HEK293 (cell line): ENCODE results near the gene CRYZ.

Source experiments
- CTCF ChIA-PET: fragments of 350-600 bp; formaldehyde crosslinking; extraction: SDS; loops from one replicate; lab custom pipeline; 2021; ENCODE audit warnings: antibody characterized with exemption; lab: Yijun Ruan, JAX
- POLR2A ChIA-PET: fragments of 300-600 bp; formaldehyde crosslinking; extraction: SDS; loops from one replicate; lab custom pipeline; 2020; ENCODE audit warnings: antibody characterized with exemption, inconsistent platforms; lab: Yijun Ruan, JAX
- H3K27ac ChIP-seq: fragments of 200-500 bp; sonication (Bioruptor generic); 2 replicates; pipeline ENCODE4 v1.5.1; 2014; ENCODE audit warnings: low read depth, low read length, control low read depth, inconsistent platforms; ENCODE audit errors: extremely low read depth
- H3K36me3 ChIP-seq, 2 experiments: fragments of 200-500 bp in 1 of 2; sonication (Bioruptor generic) in 1 of 2; 1 replicate in 1 of 2; 2 replicates in 1 of 2; pipeline ENCODE4 v1.5.1; 2014 to 2017; ENCODE audit warnings: inconsistent platforms in 2 of 2, low read length in 2 of 2; ENCODE audit not compliant: control insufficient read depth in 2 of 2, insufficient read depth in 1 of 2
- H3K4me1 ChIP-seq: fragments of 200-500 bp; sonication (Bioruptor generic); 2 replicates; pipeline ENCODE4 v1.5.1; 2014; ENCODE audit warnings: mild to moderate bottlenecking, low read length, inconsistent platforms; ENCODE audit not compliant: control insufficient read depth, insufficient read depth
- H3K4me3 ChIP-seq: 2 replicates; pipeline ENCODE4 v1.5.1; 2011; ENCODE audit warnings: low read depth, mild to moderate bottlenecking, control low read depth, low read length, moderate library complexity
- H3K9me3 ChIP-seq: fragments of 200-500 bp; sonication (Bioruptor generic); 2 replicates; pipeline ENCODE4 v1.5.1; 2014; ENCODE audit warnings: low read depth, low read length, inconsistent platforms; ENCODE audit not compliant: control insufficient read depth, insufficient read depth
- AEBP2 ChIP-seq: fragments of 450-650 bp; formaldehyde crosslinking; IDR thresholded peaks from 2 replicates; pipeline ENCODE4 v1.5.1; 2016; ENCODE audit warnings: missing biosample characterization, missing genetic modification characterization, borderline replicate concordance
- GLI4 ChIP-seq: fragments of 450-650 bp; formaldehyde crosslinking; IDR thresholded peaks from 2 replicates; pipeline ENCODE4 v1.5.1; 2016; ENCODE audit warnings: missing biosample characterization, missing genetic modification characterization
- PATZ1 ChIP-seq: fragments of 450-650 bp; formaldehyde crosslinking; IDR thresholded peaks from 2 replicates; pipeline ENCODE4 v1.5.1; 2016; ENCODE audit warnings: missing biosample characterization, missing genetic modification characterization
- PRDM2 ChIP-seq: fragments of 450-650 bp; formaldehyde crosslinking; IDR thresholded peaks from 2 replicates; pipeline ENCODE4 v1.5.1; 2016; ENCODE audit warnings: missing biosample characterization, missing genetic modification characterization, borderline replicate concordance
- WT1 ChIP-seq: fragments of 450-650 bp; formaldehyde crosslinking; IDR thresholded peaks from 2 replicates; pipeline ENCODE4 v1.5.1; 2016; ENCODE audit warnings: missing biosample characterization, missing genetic modification characterization
- ZBTB26 ChIP-seq: fragments of 450-650 bp; formaldehyde crosslinking; optimal IDR thresholded peaks from 2 replicates; pipeline ENCODE3; 2016; ENCODE audit warnings: missing biosample characterization, mild to moderate bottlenecking, missing genetic modification characterization
- ZIC2 ChIP-seq: fragments of 450-650 bp; formaldehyde crosslinking; IDR thresholded peaks from 2 replicates; pipeline ENCODE4 v1.5.1; 2016; ENCODE audit warnings: missing biosample characterization, missing genetic modification characterization
- ZNF148 ChIP-seq: fragments of 450-650 bp; formaldehyde crosslinking; IDR thresholded peaks from 2 replicates; pipeline ENCODE4 v1.5.0; 2017; ENCODE audit warnings: missing biosample characterization, missing genetic modification characterization, borderline replicate concordance
- ZNF26 ChIP-seq: fragments of 450-650 bp; formaldehyde crosslinking; IDR thresholded peaks from 2 replicates; pipeline ENCODE4 v1.5.1; 2016; ENCODE audit warnings: missing biosample characterization, missing genetic modification characterization
- ZNF530 ChIP-seq: fragments of 450-650 bp; formaldehyde crosslinking; IDR thresholded peaks from 2 replicates; pipeline ENCODE4 v1.5.1; 2016; ENCODE audit warnings: low read depth, missing biosample characterization, missing genetic modification characterization
- ZNF677 ChIP-seq: fragments of 450-650 bp; IDR thresholded peaks from 2 replicates; pipeline ENCODE4 v1.5.0; 2018; ENCODE audit warnings: missing biosample characterization, mild to moderate bottlenecking, missing genetic modification characterization, moderate library complexity

Gene CRYZ

GRCh38 chr1:74693473-74693872 lies 39.4 kb downstream of the CRYZ start (continued):
- TF ChIP-seq ZNF148: no peak
- no peak for TF ChIP-seq ZBTB26 (tag by site-specific recombination)
- TF ChIP-seq WT1 (tag by site-specific recombination): no peak
- TF ChIP-seq ZNF677 (tag by site-specific recombination): no peak
- TF ChIP-seq ZNF26 (tag by site-specific recombination): no peak

GRCh38 chr1:74690909-74691308 lies 41.9 kb downstream of the CRYZ start:
- ChIA-PET CTCF (interaction anchor here (0.6 to 3.9 kb wide), 11 partner anchors 8 to 1099 kb away, joined by 3 to 32 read pairs (median 4); partner anchors contain the start of genes CRYZ and TYW3), POLR2A (no interaction called here)
- Histone ChIP-seq H3K36me3 (no peaks in the 10 kb centered on the region), H3K4me3 (no peak overlapping the region), H3K4me1 (no peaks in the 10 kb centered on the region), H3K9me3 (no peaks in the 10 kb centered on the region), H3K27ac (no peak overlapping the region)
- TF ChIP-seq ZIC2 (tag by site-specific recombination): no peak
- TF ChIP-seq AEBP2 (tag by site-specific recombination): no peak
- TF ChIP-seq ZNF530 (tag by site-specific recombination): no peak
- no peak for TF ChIP-seq GLI4
- TF ChIP-seq PRDM2: no peak
- TF ChIP-seq PATZ1 (tag by site-specific recombination): no peak
